Stimulated activated CD4-positive, alpha-beta T cell treated with anti-CD3 and anti-CD28 coated beads, Interleukin-1b, Interleukin-23, amount 100 ng/mL, for 48 hours (primary cell): ENCODE measurements around the gene FBXO10.
"Not testable (repeated sequence)": the region's sequence is repeated elsewhere in the genome, so short reads cannot be mapped to it uniquely, and the experiment has no call there.

ENCODE experiments used
- DNase-seq: peaks from one replicate; pipeline ENCODE4 v3.0.0-alpha.2; 2020

FBXO10 gene

GRCh38 chr9:37547328-37547878 lies 28.8 kb downstream of the FBXO10 start:
- DNase-seq = no peak

DNA sequence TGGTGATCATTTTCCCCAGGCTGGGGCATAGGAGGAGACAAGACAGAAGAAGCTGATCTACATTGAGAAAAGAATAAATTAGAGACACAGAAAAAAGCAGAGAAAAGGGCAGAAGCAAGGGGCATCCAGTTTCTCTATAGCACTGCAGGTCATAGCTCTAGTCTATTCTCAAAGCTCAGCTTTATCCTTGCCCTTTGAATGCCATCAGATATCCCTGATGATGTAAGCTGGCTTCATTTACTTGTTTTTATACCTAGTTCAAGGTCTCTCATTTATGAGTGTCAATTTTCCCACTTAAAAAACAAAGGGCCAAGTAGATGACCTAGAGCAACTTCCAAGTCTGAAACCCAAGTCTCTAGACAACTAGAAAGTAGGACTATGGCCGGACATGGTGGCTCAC lies 32.7 kb downstream of the FBXO10 start:
- DNase-seq = no peak

- DNase-seq = no peak
These were observed 33.3 kb downstream of the FBXO10 start for GRCh38 chr9:37542895-37543294.

DNA sequence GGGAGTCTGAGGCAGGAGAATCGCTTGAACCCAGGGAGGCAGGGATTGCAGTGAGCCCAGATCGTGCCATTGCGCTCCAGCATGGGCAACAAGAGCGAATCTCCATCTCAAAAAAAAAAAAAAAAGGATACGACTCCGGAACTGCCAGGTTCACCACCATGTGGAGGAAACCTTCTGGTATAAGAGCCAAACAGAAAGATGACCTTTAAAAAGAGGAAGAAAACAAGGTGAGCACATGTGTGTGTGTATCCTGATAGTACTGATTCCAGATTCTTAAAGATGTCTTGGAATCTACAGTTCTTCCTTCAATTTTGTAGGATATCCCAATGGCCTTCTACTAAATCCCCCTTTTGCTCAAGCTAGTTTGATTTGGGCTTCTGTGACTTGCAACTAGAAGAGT lies 33.7 kb downstream of the FBXO10 start:
- DNase-seq = no peak

DNA sequence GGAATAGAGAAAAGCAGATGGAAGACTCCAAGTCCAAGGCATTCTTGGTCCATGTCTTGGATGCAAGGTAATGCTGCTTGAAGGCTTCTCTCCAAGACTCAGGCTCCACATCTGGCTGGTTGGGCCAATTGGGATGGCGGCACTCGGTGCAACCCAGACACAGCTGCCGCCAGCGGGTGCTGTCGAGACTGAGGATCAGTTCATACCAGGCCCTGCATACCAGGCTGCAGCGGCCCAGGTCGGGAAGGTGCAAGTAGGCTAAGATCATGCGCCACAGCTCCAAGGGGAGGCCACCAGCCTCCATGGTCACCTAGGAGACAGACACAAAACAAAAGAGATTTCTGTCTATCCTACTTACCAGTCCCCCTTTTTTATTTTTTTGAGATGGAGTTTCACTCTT lies 34.7 kb downstream of the FBXO10 start:
- no peak for DNase-seq

- DNase-seq = no peak
These were observed 35.5 kb downstream of the FBXO10 start for GRCh38 chr9:37540634-37541033.

DNA sequence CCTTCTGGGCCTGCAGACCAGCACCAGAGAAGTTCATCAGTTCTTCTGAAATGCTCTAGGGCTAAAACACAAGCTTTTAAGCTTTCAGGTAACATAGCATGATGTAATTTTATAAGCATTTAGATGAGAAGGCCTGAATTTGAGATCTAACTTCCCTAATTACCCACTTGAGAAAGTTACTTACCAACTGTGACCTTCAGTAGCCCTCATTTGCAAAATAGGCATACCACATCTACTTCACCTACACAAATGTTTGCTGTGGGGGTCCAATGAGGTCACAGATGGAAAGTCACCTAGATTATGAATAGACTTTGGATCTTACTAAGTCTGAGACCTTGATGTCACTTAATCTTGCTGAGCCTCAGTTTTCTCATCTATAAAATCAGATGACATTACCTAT lies 36.5 kb downstream of the FBXO10 start:
- no peak for DNase-seq

DNA sequence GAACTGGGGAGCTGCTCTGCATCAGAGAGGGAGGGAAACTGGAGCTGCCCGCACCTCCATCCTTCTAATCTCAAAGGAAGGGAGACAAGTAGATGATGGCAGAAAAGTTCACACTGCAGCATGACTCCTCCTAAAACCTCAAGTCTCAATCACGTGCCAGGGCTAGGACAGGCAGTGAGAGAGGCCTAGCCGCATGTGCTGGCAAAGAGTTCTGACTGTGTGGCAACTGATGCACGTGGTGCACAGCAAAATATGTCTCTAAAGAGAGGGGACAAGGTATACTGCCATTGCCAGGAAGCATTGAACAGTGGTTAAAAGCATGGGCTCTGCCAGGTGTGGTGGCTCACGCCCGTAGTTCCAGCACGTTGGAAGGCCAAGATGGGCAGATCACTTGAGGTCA lies 38.1 kb downstream of the FBXO10 start:
- no peak for DNase-seq

- no peak for DNase-seq
These were observed 41.3 kb downstream of the FBXO10 start for GRCh38 chr9:37534901-37535300.

GRCh38 chr9:37534412-37534811 lies 41.8 kb downstream of the FBXO10 start:
- no peak for DNase-seq

- peak; percentile 11 for DNase-seq
These were observed 44.5 kb downstream of the FBXO10 start for GRCh38 chr9:37531699-37532098.

GRCh38 chr9:37528652-37529471 lies 47.3 kb downstream of the FBXO10 start:
- DNase-seq = peak; percentile 80

DNA sequence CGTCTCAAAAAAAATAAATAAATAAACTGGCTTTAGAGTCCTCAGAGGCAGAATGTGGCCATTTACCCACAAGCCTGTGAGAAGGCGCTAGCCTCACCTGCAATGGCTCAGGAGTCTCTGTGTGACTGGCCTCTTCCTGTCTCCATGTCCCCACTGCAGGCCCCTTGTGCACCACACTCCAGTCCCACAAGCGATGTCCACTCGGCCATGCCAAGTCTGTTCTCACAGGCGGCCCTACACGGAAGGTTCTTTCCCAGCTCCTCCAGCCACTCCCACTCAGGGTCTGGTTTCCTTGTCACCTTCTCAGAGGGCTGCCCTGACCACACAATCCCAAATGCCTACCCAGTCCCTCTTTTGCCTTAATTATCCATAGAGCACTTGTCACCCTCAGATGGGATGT lies 52.3 kb downstream of the FBXO10 start:
- no peak for DNase-seq

DNA sequence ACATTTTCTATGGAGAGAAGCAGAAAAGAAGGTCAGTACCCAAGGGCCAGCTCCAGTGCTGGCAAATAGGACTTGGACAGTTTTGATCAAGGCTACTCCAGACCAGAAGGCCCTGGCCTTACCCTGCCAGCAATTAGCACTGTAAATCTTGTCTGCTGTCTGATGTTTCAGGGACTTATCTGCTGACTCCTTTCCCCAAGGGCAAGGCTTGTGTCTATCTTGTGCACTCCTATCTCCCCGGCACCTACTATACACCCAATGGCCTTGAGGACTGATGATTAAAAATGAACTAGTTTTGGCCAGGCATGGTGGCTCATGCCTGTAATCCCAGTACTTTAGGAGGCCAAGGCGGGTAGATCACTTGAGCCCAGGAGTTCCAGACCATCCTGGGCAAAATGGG lies 53.2 kb downstream of the FBXO10 start:
- DNase-seq = no peak

GRCh38 chr9:37521111-37521510 lies 55.1 kb downstream of the FBXO10 start:
- DNase-seq = no peak

DNA sequence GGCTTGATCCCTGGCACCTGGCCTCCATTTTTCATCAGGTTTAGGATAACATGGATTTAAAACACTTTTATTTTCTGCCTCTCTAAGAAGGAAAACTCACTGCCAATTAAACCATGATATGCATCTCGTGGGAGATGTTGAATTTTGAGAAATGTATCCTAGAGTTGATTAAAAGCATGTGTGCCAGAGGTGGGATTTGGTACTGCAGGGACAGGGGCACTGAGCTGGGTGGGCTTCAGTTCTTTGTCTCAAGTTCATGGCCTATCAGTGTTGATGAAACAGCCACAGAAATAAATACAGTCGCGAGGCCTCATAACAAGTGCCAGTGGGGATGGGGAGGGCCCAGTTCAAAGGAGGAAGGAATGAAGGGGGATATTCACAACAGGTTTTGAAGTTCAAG lies 55.5 kb downstream of the FBXO10 start:
- DNase-seq = no peak

DNA sequence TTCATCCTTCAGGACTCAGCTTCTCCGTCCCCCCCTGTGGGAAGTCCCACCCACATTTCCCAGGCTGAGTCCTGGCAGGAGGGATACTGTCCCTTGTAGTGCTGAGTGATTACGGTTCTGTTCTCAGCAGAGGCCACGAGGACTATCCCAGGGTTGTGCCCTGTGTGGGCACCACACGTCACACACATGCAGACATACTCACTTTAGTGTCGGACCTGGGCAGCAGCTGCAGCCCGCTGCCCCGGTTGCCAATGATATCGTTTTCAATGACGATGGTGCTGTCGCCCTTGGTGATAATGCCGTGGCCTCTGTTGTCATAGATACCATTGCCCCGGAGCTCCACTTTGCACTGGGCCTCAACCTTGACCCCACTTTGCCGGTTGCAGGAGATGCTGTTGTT lies 58.3 kb downstream of the FBXO10 start:
- no peak for DNase-seq

DNA sequence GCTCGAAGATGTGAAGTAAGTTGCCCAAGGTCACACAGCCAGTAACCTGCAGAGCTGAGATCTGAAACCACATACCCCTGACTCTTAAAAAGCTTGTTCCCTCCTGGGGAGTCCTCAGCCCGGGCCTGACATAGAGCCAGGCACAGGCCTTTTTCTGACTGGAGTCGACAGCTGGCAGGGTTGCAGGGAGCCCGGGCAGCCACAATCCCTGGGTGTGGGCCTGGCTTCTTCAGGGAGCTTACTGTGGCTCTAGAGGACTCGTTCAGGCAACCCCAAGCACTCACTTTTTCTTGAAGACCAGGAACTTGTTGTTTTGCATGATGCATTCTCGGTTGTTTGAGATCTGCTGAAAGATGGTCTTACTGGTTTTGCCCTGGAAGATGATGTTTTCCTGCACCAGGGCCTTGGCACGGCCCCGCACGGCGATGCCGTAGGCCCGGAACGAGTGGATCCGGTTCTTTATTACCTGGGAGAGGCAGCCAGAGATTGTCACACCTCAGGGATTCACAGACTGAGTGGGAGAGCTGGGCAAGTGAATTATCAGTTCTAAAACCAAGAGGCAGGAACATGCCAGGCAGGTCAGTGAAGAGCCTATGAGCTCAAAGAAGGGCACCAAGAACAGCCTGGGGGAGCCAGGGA lies 60.4 kb downstream of the FBXO10 start:
- no peak for DNase-seq

GRCh38 chr9:37514999-37515398 lies 61.2 kb downstream of the FBXO10 start:
- no peak for DNase-seq

DNA sequence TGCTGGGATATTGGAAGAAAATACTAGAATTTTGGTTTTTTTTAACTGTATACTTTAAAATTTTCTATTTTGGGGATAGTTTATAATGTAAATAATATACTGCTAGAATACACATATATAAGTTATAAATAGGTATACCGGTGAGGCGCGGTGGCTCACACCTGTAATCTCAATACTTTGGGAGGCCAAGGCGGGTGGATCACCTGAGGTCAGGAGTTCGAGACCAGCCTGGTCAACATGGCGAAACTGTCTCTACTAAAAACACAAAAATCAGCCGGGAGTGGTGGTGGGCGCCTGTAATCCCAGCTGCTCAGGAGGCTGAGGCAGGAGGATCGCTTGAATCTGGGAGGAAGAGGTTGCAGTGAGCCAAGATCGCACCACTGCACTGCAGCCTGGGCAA lies 61.8 kb downstream of the FBXO10 start:
- DNase-seq = not testable (repeated sequence)

GRCh38 chr9:37512437-37512836 lies 63.7 kb downstream of the FBXO10 start:
- DNase-seq = no peak

DNA sequence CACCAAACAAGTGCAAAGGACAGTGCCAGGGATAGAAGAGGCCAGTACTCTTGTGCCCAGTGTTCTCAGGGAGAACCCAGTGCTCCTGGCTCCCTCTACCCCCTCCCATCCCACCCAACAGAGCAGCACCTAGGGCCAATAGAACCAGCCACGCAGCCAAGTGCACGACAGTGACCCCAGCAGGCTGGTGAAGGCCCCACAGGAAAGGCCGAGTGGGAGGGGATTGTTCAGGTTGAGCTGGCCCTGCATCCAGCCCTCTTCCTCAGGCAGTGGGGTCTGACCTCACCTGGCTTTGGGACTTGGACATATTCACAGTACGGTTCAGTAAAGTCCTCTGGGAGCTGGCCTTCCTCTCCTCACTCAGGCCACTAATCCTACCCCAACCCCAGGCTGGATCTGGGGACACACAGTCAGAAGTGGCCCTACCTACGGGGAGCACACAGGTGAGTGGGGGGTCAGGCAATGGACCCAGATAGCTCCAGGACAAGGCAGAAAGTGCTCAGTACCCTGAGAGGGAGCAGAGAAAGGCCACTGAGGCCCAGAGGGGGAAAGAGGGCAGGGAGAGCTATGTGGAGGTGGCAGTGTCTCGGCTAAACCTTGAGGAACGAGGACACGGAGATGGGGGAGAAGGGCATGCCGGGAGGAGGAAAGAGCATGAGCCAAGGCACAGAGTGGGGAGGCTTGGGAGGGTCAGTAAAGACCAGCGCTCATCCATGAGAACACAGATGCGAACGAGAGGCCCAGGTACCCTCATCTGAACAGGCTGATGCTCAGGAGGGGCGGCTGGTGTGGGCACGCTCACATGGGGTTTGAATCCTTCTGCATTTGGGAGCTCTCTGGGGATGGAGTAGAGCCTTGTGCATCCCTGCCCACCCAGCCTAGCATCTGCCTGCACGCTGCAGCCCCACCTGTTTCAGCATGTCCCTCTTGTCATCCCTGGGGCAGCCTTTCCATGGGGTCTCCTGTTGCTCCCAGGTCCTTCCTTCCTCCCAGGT lies 64.9 kb downstream of the FBXO10 start:
- DNase-seq = no peak

- not testable (repeated sequence) for DNase-seq
These were observed 66.1 kb downstream of the FBXO10 start for GRCh38 chr9:37510053-37510452.
